Fibroblast of lung (primary cell): ENCODE results near the gene EFNA1. TPM values are rescaled to one million over a fixed set of nuclear protein-coding genes. Genes with fewer than 3 reads are reported as not detected.
A peak's percentile ranks its signal among the peaks of the same experiment; 100 is the strongest.

Experiments
- DNase-seq, 2 donors: peaks; one replicate each; pipeline versions ENCODE4 v3.0.0 to v3.0.0-alpha.2; 2010; ENCODE audit warnings: low read depth in 2 of 2
- H2AFZ ChIP-seq: 2 replicates; pipeline ENCODE4 v1.5.1; 2012; ENCODE audit warnings: low read length, control low read depth, inconsistent platforms
- H3K27ac ChIP-seq: 2 replicates; pipeline ENCODE4 v1.5.1; 2011; ENCODE audit warnings: low read length, control low read depth; ENCODE audit not compliant: insufficient read depth
- H3K27me3 ChIP-seq: 2 replicates; pipeline ENCODE4 v1.5.1; 2011; ENCODE audit warnings: mild to moderate bottlenecking, low read length; ENCODE audit not compliant: control insufficient read depth, insufficient read depth
- H3K36me3 ChIP-seq: 2 replicates; pipeline ENCODE4 v1.5.1; 2011; ENCODE audit warnings: low read length; ENCODE audit not compliant: control insufficient read depth, insufficient read depth
- H3K4me1 ChIP-seq: 2 replicates; pipeline ENCODE4 v1.5.1; 2011; ENCODE audit warnings: low read length; ENCODE audit not compliant: control insufficient read depth, insufficient read depth; ENCODE audit errors: extremely low read depth
- H3K4me2 ChIP-seq: 2 replicates; pipeline ENCODE4 v1.5.1; 2011; ENCODE audit warnings: low read length, control low read depth; ENCODE audit not compliant: insufficient read depth; ENCODE audit errors: extremely low read depth
- H3K4me3 ChIP-seq, 4 experiments: fragments of 200-600 bp in 1 of 4; sonication (generic) in 1 of 4; replicated peaks in 1 of 4; 2 replicates each; pipeline ENCODE4 v1.5.1; 2011 to 2016; ENCODE audit warnings: low read length in 4 of 4, low read depth in 3 of 4, mild to moderate bottlenecking in 3 of 4, control low read depth in 2 of 4, inconsistent platforms in 1 of 4, mixed read lengths in 1 of 4; ENCODE audit not compliant: insufficient read depth in 1 of 4; ENCODE audit errors: control extremely low read depth in 1 of 4
- H3K79me2 ChIP-seq: 2 replicates; pipeline ENCODE4 v1.5.1; 2012; ENCODE audit warnings: mild to moderate bottlenecking, low read length, inconsistent platforms; ENCODE audit not compliant: control insufficient read depth, insufficient read depth
- H3K9ac ChIP-seq: 2 replicates; pipeline ENCODE4 v1.5.1; 2011; ENCODE audit warnings: mild to moderate bottlenecking, low read length, control low read depth; ENCODE audit not compliant: insufficient read depth
- H3K9me3 ChIP-seq: 2 replicates; pipeline ENCODE4 v1.5.1; 2012; ENCODE audit warnings: low read depth, low read length; ENCODE audit not compliant: control insufficient read depth, insufficient read depth
- H4K20me1 ChIP-seq: 2 replicates; pipeline ENCODE4 v1.5.1; 2011; ENCODE audit warnings: low read length; ENCODE audit not compliant: control insufficient read depth, insufficient read depth; ENCODE audit errors: extremely low read depth
- CTCF ChIP-seq, 2 donors: IDR thresholded peaks in 1 of 2; conservative IDR thresholded peaks in 1 of 2; 1 replicate in 1 of 2; 2 replicates in 1 of 2; pipeline ENCODE4 v1.5.1; 2011 to 2012; ENCODE audit warnings: low read length in 2 of 2, control low read depth in 1 of 2, inconsistent platforms in 1 of 2, low read depth in 1 of 2, mild to moderate bottlenecking in 1 of 2
- EZH2 ChIP-seq: IDR thresholded peaks from 2 replicates; pipeline ENCODE4 v1.5.1; 2012; ENCODE audit warnings: low read length, control low read depth, mild to moderate bottlenecking; ENCODE audit errors: missing control alignments
- polyA plus RNA-seq, 2 donors: library from polyadenylated mRNA; depleted of rRNA in 1 of 2; stranded (reverse) in 1 of 2; unstranded in 1 of 2; fragments of >200 nt; gene quantifications; 2 replicates each; pipeline ENCODE4 v1.2.1, GENCODE V29; 2011 to 2012; ENCODE audit warnings: missing spikeins in 1 of 2
- total RNA-seq: library from RNA; depleted of rRNA; stranded (reverse); fragments of >200 nt; gene quantifications from 2 replicates; pipeline ENCODE4 v1.2.1, GENCODE V29; 2014

EFNA1 gene
- total and polyA plus RNA-seq, 2 donors (not counting 1 experiment from before 2014, with no cell fraction given) = 0.07 TPM; not detected in 1

GRCh38 chr1:155093911-155094621 lies 33.6 kb upstream of the EFNA1 start:
- Histone ChIP-seq H3K4me1 (no peaks in the 10 kb centered on the region), H3K27ac (no peak overlapping the region), H3K27me3 (peaks cover 11% of the 10 kb centered on the region), H3K4me2 (no peak overlapping the region), H2AFZ (no peak overlapping the region), H4K20me1 (peaks cover 1% of the 10 kb centered on the region), H3K9ac (no peak overlapping the region), H3K79me2 (no peaks in the 10 kb centered on the region), H3K36me3 (no peaks in the 10 kb centered on the region), H3K4me3 (no peak overlapping the region), H3K9me3 (no peaks in the 10 kb centered on the region)
- DNase-seq = peak; percentile 45 to 66
- TF ChIP-seq CTCF (conservative IDR thresholded peaks at IDR 0.05 in 1 of 2, IDR thresholded peaks at IDR 0.05 in 1 of 2; ENCODE audit: low read depth in 1 of 2, low read length in 2 of 2) = peak; percentile 23 to 55
- no peak for TF ChIP-seq EZH2

- no peak overlapping the region for H3K9ac ChIP-seq
- no peak overlapping the region for H3K4me2 ChIP-seq
- peaks cover 1% of the 10 kb centered on the region for H4K20me1 ChIP-seq
- H3K9me3 ChIP-seq = no peaks in the 10 kb centered on the region
- no peaks in the 10 kb centered on the region for H3K36me3 ChIP-seq
- H3K4me3 ChIP-seq = no peak overlapping the region
- DNase-seq = no peak
- no peaks in the 10 kb centered on the region for H3K4me1 ChIP-seq
- H2AFZ ChIP-seq = no peak overlapping the region
- no peaks in the 10 kb centered on the region for H3K79me2 ChIP-seq
- H3K27me3 ChIP-seq = peaks cover 11% of the 10 kb centered on the region
- H3K27ac ChIP-seq = no peak overlapping the region
- TF ChIP-seq EZH2 (no peak), CTCF (conservative IDR thresholded peaks at IDR 0.05 in 1 of 2, IDR thresholded peaks at IDR 0.05 in 1 of 2; ENCODE audit: low read depth in 1 of 2, low read length in 2 of 2) (no peak)
Observed at GRCh38 chr1:155094622-155094948, 33.1 kb upstream of the EFNA1 start.

- Histone ChIP-seq H4K20me1 (no peaks in the 10 kb centered on the region), H3K4me2 (no peak overlapping the region), H3K27ac (no peak overlapping the region), H3K27me3 (peaks cover 6% of the 10 kb centered on the region), H2AFZ (no peak overlapping the region), H3K36me3 (no peaks in the 10 kb centered on the region), H3K79me2 (no peaks in the 10 kb centered on the region), H3K9ac (no peak overlapping the region), H3K9me3 (no peaks in the 10 kb centered on the region), H3K4me1 (no peaks in the 10 kb centered on the region), H3K4me3 (no peak overlapping the region)
- TF ChIP-seq EZH2 = no peak
- no peak for TF ChIP-seq CTCF (conservative IDR thresholded peaks at IDR 0.05 in 1 of 2, IDR thresholded peaks at IDR 0.05 in 1 of 2; ENCODE audit: low read depth in 1 of 2, low read length in 2 of 2)
- no peak for DNase-seq
Observed at GRCh38 chr1:155099331-155099730, 28.3 kb upstream of the EFNA1 start.
